Suprapubic skin (tissue), 3 donors: Measurements from ENCODE around the gene COG1.

ENCODE experiments used
- CTCF ChIP-seq, 2 donors: fragments of 200-600 bp in 1 of 2; fragments of 450-650 bp in 1 of 2; sonication (generic) in 1 of 2; IDR thresholded peaks; one replicate each; pipeline ENCODE4 v1.5.1; 2016 to 2019; ENCODE audit warnings: antibody characterized with exemption in 2 of 2, mild to moderate bottlenecking in 1 of 2, moderate library complexity in 1 of 2
- EP300 ChIP-seq: sonication (generic); formaldehyde crosslinking; IDR thresholded peaks from one replicate; pipeline ENCODE4 v1.6.1; 2017; ENCODE audit warnings: antibody characterized with exemption
- POLR2A ChIP-seq, 2 donors: fragments of 450-650 bp; IDR thresholded peaks; one replicate each; pipeline ENCODE4 v1.6.1; 2017; ENCODE audit warnings: antibody characterized with exemption in 2 of 2, mild to moderate bottlenecking in 2 of 2, moderate library complexity in 2 of 2

- TF ChIP-seq CTCF (IDR thresholded peaks at IDR 0.05) (no peak), POLR2A (IDR thresholded peaks at IDR 0.05) (peak in 1 of 2 donors; percentile 49), EP300 (no peak)
These were observed at the start of gene COG1 for GRCh38 chr17:73192894-73193701.
